ENCODE data around the gene CTBP2.
"Not testable (repeated sequence)": the region's sequence is repeated elsewhere in the genome, so short reads cannot be mapped to it uniquely, and the experiment has no call there.

The CTBP2 gene

GRCh38 chr10:125087191-125087896 lies 73.0 kb downstream of the CTBP2 start:
- no peak for DNase-seq (ENCODE audit: low read depth, low spot score)

- no peak for DNase-seq (ENCODE audit: low read depth, low spot score)
Observed at GRCh38 chr10:125086691-125087090, 73.7 kb downstream of the CTBP2 start.

- DNase-seq (ENCODE audit: low read depth, low spot score), result no peak
Observed at GRCh38 chr10:125085258-125086054, 74.9 kb downstream of the CTBP2 start.

- DNase-seq (ENCODE audit: low read depth, low spot score), result no peak
Observed at GRCh38 chr10:125084614-125085257, 75.6 kb downstream of the CTBP2 start.

GRCh38 chr10:125084191-125084613 lies 76.2 kb downstream of the CTBP2 start:
- no peak for DNase-seq (ENCODE audit: low read depth, low spot score)

- no peak for DNase-seq (ENCODE audit: low read depth, low spot score)
Observed at GRCh38 chr10:125083576-125083920, 76.8 kb downstream of the CTBP2 start.

- DNase-seq (ENCODE audit: low read depth, low spot score), result no peak
Observed at GRCh38 chr10:125082881-125083575, 77.3 kb downstream of the CTBP2 start.

GRCh38 chr10:125082471-125082870 lies 77.9 kb downstream of the CTBP2 start:
- not testable (repeated sequence) for DNase-seq (ENCODE audit: low read depth, low spot score)

GRCh38 chr10:125081931-125082330 lies 78.4 kb downstream of the CTBP2 start:
- no peak for DNase-seq (ENCODE audit: low read depth, low spot score)

GRCh38 chr10:125080984-125081383 lies 79.4 kb downstream of the CTBP2 start:
- no peak for DNase-seq (ENCODE audit: low read depth, low spot score)

- DNase-seq (ENCODE audit: low read depth, low spot score), result no peak
Observed at GRCh38 chr10:125080296-125080695, 80.1 kb downstream of the CTBP2 start.

- DNase-seq (ENCODE audit: low read depth, low spot score), result no peak
Observed at GRCh38 chr10:125079091-125079600, 81.2 kb downstream of the CTBP2 start.

- DNase-seq (ENCODE audit: low read depth, low spot score), result no peak
Observed at GRCh38 chr10:125076891-125077541, 83.3 kb downstream of the CTBP2 start.

- no peak for DNase-seq (ENCODE audit: low read depth, low spot score)
Observed at GRCh38 chr10:125076121-125076825, 84.1 kb downstream of the CTBP2 start.

- no peak for DNase-seq (ENCODE audit: low read depth, low spot score)
Observed at GRCh38 chr10:125073996-125074395, 86.4 kb downstream of the CTBP2 start.

GRCh38 chr10:125072794-125073193 lies 87.6 kb downstream of the CTBP2 start:
- DNase-seq (ENCODE audit: low read depth, low spot score), result no peak

GRCh38 chr10:125071008-125071407 lies 89.4 kb downstream of the CTBP2 start:
- DNase-seq (ENCODE audit: low read depth, low spot score), result no peak

- no peak for DNase-seq (ENCODE audit: low read depth, low spot score)
Observed at GRCh38 chr10:125068406-125068805, 92.0 kb downstream of the CTBP2 start.

GRCh38 chr10:125067764-125068163 lies 92.6 kb downstream of the CTBP2 start:
- no peak for DNase-seq (ENCODE audit: low read depth, low spot score)

- no peak for DNase-seq (ENCODE audit: low read depth, low spot score)
Observed at GRCh38 chr10:125066764-125067450, 93.5 kb downstream of the CTBP2 start.
